Measurements from ENCODE around the gene C14orf180. TPM values are rescaled to one million over a fixed set of nuclear protein-coding genes. Genes with fewer than 3 reads are reported as not detected.

C14orf180 gene
- total RNA-seq, 1 donor from 2014 or later: not detected

DNA sequence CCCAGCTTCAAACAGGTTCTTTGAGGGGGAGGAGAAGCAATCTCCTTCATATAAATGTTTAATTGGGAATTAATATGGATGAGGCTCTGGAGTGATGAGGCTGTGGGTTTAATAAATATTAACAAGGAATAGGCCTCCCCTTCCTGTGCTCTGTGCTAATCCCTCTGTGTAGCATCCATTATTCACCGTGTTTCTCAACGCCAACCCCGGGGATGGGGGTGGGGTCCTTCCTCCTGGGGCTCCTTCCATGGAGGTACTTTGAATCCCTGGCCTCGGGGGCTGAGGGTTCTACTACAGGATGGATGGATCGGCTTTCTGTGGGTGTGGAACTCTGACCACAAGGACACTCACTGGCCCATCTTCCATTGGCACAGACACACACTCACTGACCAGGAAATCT, 59.9 kb downstream of the C14orf180 start:
- Mint-ChIP-seq H3K9me3 (ENCODE audit: unreplicated experiment) (no peaks in the 10 kb centered on the region), H3K36me3 (ENCODE audit: low read depth, unreplicated experiment) (no peaks in the 10 kb centered on the region), H3K4me3 (ENCODE audit: unreplicated experiment) (no peak overlapping the region), H3K4me1 (ENCODE audit: unreplicated experiment) (peaks cover under 1% of the 10 kb centered on the region), H3K27me3 (ENCODE audit: unreplicated experiment) (peaks cover 18% of the 10 kb centered on the region), H3K27ac (ENCODE audit: unreplicated experiment) (no peak overlapping the region)
- DNase-seq (ENCODE audit: low spot score): no peak
- no peak for TF ChIP-seq CTCF (IDR thresholded peaks at IDR 0.05; ENCODE audit: unreplicated experiment)

Other genes starting within 250 kb of the C14orf180 start
- 0.54 TPM for gene TMEM179, start 25.0 kb downstream of the C14orf180 start, total RNA-seq (ENCODE audit: unreplicated experiment)
- gene INF2, start 109.9 kb downstream of the C14orf180 start, total RNA-seq (ENCODE audit: unreplicated experiment): 97.2 TPM
- gene ADSS1, start 144.5 kb downstream of the C14orf180 start, total RNA-seq (ENCODE audit: unreplicated experiment): 6.1 TPM
- 84.3 TPM for gene SIVA1, start 173.4 kb downstream of the C14orf180 start, total RNA-seq (ENCODE audit: unreplicated experiment)
- gene AKT1, start 216.0 kb downstream of the C14orf180 start, total RNA-seq (ENCODE audit: unreplicated experiment): 133 TPM
- 2.4 TPM for gene ZBTB42, start 221.3 kb downstream of the C14orf180 start, total RNA-seq (ENCODE audit: unreplicated experiment)

Data from endothelial cell (in vitro differentiated cells).